RWPE2 (cell line): ENCODE measurements around the gene CIB4.

Experiments
- ATAC-seq: fragments of 200-7000 bp; cut with Tn5 transposase; 3 replicates; pipeline ENCODE4 v1.9.1; 2021; ENCODE audit warnings: low read depth
- DNase-seq: peaks from one replicate; pipeline ENCODE4 v3.0.0-alpha.2; 2020; ENCODE audit warnings: low spot score
- H3K27ac ChIP-seq: fragments of 450-650 bp; 2 replicates; pipeline ENCODE4 v1.5.1; 2017; ENCODE audit warnings: mild to moderate bottlenecking; ENCODE audit not compliant: poor library complexity, severe bottlenecking
- H3K27me3 ChIP-seq: fragments of 250-450 bp; sonication (Bioruptor Pico); 2 replicates; pipeline ENCODE4 v1.5.1; 2021; ENCODE audit warnings: mild to moderate bottlenecking, moderate library complexity; ENCODE audit not compliant: insufficient read depth, poor library complexity, severe bottlenecking
- H3K36me3 ChIP-seq: fragments of 250-450 bp; sonication (Bioruptor Pico); 2 replicates; pipeline ENCODE4 v1.5.1; 2020; ENCODE audit warnings: low read depth, mild to moderate bottlenecking, moderate library complexity
- H3K4me1 ChIP-seq: fragments of 250-450 bp; sonication (Bioruptor Pico); 2 replicates; pipeline ENCODE4 v1.5.1; 2021; ENCODE audit warnings: mild to moderate bottlenecking, moderate library complexity; ENCODE audit not compliant: insufficient read depth, poor library complexity, severe bottlenecking
- H3K4me3 ChIP-seq: fragments of 250-450 bp; sonication (Bioruptor Pico); 2 replicates; pipeline ENCODE4 v1.5.1; 2021; ENCODE audit warnings: mild to moderate bottlenecking, moderate library complexity; ENCODE audit not compliant: severe bottlenecking
- H3K9me3 ChIP-seq: fragments of 250-450 bp; sonication (Bioruptor Pico); 2 replicates; pipeline ENCODE4 v1.5.1; 2021; ENCODE audit warnings: mild to moderate bottlenecking, moderate library complexity; ENCODE audit not compliant: severe bottlenecking
- TF ChIP-seq, protein P1 (sequence below): fragments of 450-650 bp; IDR thresholded peaks from one replicate; pipeline ENCODE4 v1.5.1; 2017; ENCODE audit warnings: mild to moderate bottlenecking, moderate library complexity; ENCODE audit not compliant: poor library complexity, severe bottlenecking

The CIB4 gene

DNA sequence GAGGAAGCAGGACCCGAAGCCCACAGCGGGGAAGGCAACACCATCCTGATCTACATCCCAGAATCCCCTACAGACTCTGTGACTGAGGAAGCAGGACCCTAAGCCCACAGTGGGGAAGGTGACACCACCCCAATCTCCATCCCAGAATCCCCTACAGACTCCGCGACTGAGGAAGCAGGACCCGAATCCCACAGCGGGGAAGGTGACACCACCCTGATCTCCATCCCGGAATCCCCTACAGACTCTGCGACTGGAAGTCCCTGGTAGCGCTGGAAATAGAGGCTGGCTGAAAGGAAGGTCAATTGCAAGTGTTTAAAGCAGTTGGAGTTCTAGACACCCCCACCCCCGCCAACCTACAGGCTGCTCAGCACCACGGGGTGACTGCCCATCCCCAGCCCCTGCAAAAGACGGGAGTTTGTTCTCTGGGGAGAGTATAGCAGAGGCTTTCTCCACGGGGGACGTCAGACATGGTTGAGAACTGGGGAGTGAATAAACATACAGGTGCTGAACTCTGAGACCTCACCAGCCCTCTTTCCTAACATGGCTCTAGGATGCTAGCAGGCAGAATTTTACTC lies 21.0 kb downstream of the CIB4 start:
- no peak overlapping the region for H3K27ac ChIP-seq
- TF ChIP-seq, protein P1, sequence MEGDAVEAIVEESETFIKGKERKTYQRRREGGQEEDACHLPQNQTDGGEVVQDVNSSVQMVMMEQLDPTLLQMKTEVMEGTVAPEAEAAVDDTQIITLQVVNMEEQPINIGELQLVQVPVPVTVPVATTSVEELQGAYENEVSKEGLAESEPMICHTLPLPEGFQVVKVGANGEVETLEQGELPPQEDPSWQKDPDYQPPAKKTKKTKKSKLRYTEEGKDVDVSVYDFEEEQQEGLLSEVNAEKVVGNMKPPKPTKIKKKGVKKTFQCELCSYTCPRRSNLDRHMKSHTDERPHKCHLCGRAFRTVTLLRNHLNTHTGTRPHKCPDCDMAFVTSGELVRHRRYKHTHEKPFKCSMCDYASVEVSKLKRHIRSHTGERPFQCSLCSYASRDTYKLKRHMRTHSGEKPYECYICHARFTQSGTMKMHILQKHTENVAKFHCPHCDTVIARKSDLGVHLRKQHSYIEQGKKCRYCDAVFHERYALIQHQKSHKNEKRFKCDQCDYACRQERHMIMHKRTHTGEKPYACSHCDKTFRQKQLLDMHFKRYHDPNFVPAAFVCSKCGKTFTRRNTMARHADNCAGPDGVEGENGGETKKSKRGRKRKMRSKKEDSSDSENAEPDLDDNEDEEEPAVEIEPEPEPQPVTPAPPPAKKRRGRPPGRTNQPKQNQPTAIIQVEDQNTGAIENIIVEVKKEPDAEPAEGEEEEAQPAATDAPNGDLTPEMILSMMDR = no peak

DNA sequence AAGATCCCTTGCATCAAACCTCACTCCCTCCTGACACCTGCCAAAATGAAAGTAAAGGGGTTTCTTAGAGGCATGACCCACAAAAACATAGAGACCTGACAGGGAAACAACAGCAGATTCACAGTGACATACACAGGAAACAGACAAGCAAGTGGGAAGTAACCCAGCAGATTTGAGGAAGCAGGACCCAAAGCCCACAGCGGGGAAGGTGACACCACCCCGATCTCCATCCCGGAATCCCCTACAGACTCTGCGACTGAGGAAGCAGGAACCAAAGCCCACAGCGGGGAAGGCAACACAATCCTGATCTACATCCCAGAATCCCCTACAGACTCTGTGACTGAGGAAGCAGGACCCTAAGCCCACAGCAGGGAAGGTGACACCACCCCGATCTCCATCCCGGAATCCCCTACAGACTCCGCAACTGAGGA lies 21.6 kb downstream of the CIB4 start:
- DNase-seq (no peak), ATAC-seq (no peak)
- no peaks in the 10 kb centered on the region for H3K36me3 ChIP-seq
- no peaks in the 10 kb centered on the region for H3K9me3 ChIP-seq
- H3K27me3 ChIP-seq = no peaks in the 10 kb centered on the region
- no peak overlapping the region for H3K4me3 ChIP-seq
- no peak overlapping the region for H3K27ac ChIP-seq
- no peaks in the 10 kb centered on the region for H3K4me1 ChIP-seq
- TF ChIP-seq, protein P1 = no peak

More for the DNA sequence above, 21.0 kb downstream of the CIB4 start:
- ATAC-seq (no peak), DNase-seq (no peak)
- H3K4me3 ChIP-seq = no peak overlapping the region
- no peaks in the 10 kb centered on the region for H3K9me3 ChIP-seq
- H3K27me3 ChIP-seq = no peaks in the 10 kb centered on the region
- H3K4me1 ChIP-seq = no peaks in the 10 kb centered on the region
- no peaks in the 10 kb centered on the region for H3K36me3 ChIP-seq

DNA sequence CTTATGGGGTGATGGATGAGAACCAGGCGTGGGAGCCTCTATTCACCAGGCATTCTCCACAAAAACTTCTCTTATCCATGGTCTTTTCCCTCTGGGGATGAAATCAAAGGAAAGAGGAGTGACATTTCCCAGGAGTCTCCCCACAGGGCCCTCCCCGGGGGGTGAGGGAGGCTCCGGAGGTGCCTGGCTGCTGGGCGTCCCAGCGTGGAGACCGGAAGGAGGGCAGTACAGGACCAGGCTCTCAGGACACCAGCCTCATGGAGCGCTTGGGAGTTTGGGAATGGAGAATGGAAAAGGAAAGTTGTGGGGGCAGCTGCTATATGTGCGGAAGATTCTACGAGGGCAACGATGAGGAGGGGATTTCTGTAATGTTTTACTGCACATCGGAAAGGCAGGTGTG lies 22.1 kb downstream of the CIB4 start:
- Histone ChIP-seq H3K4me3 (no peak overlapping the region), H3K9me3 (no peaks in the 10 kb centered on the region), H3K4me1 (no peaks in the 10 kb centered on the region), H3K36me3 (no peaks in the 10 kb centered on the region), H3K27ac (no peak overlapping the region), H3K27me3 (no peaks in the 10 kb centered on the region)
- no peak for ATAC-seq
- TF ChIP-seq, protein P1 = no peak
- no peak for DNase-seq

- H3K4me1 ChIP-seq = no peaks in the 10 kb centered on the region
- H3K36me3 ChIP-seq = no peaks in the 10 kb centered on the region
- no peaks in the 10 kb centered on the region for H3K27me3 ChIP-seq
- DNase-seq (no peak), ATAC-seq (no peak)
- no peak overlapping the region for H3K27ac ChIP-seq
- no peaks in the 10 kb centered on the region for H3K9me3 ChIP-seq
- TF ChIP-seq, protein P1 = no peak
- H3K4me3 ChIP-seq = no peak overlapping the region
Measured at GRCh38 chr2:26618611-26619010, 22.6 kb downstream of the CIB4 start.

GRCh38 chr2:26617588-26618083 lies 23.5 kb downstream of the CIB4 start:
- no peak overlapping the region for H3K4me3 ChIP-seq
- H3K36me3 ChIP-seq = no peaks in the 10 kb centered on the region
- no peaks in the 10 kb centered on the region for H3K4me1 ChIP-seq
- no peak for ATAC-seq
- no peak overlapping the region for H3K27ac ChIP-seq
- DNase-seq = no peak
- no peaks in the 10 kb centered on the region for H3K27me3 ChIP-seq
- TF ChIP-seq, protein P1 = no peak
- H3K9me3 ChIP-seq = no peaks in the 10 kb centered on the region
